Activated CD4-positive, alpha-beta T cell treated with anti-CD3 and anti-CD28 coated beads for 1 hour (primary cell): ENCODE results near the gene PTPRT.

Source experiments
- DNase-seq: peaks from one replicate; pipeline ENCODE4 v3.0.0-alpha.2; 2020

PTPRT gene

DNA sequence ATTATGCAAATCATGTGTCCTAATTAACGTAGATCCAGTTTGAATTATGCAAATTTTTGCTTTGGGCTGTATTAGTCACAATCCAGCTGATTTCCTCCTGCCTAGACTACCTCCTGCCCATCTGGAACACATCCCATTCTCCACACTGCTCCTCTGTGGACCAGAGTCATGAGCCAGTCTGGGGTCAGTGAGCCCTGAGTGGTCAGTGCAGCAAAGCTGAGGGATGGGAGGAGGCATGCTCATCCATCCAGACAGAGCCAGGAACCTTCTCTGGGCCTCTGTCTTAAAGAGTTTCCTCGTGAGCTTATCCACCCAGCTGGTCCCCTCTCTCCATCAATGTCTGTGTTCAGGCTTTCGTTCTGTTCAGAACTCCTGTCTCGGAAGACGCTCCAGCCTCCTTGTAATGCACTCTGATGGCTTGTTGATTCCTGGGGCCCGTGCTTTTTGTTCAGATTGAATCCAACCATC lies 747.8 kb downstream of the PTPRT start:
- no peak for DNase-seq

DNA sequence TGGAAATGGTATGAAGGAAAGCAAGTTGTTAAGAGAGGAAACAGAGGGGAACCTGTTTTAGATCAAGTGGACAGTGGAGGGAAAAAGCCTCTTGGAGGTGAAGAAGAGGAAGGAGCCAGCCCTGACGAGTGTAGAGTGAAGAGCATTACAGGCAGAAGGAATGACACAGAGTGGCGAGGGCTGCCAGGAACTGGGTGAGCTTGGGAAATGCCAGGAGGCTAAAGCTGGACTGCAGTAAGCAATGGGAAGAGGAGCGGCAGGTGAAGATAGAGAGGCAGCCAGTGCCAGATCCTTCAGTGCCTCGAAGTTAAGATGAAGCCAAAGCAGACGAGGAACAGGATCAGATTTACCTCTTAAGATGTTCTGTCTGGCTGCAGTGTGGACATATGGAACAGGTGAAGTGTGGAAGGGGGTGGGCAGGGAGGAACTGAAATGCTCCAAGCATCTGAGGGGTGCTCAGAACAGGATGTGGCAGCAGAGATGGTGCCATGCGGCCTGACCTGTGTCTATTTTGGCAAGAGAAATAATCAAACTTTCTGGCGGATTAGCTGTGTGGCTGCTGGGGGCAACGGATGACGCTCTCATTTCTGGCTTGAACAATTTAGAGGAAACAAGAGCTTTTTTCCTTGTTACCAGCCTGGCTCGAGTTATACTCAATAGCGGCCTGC lies 748.4 kb downstream of the PTPRT start:
- no peak for DNase-seq

DNA sequence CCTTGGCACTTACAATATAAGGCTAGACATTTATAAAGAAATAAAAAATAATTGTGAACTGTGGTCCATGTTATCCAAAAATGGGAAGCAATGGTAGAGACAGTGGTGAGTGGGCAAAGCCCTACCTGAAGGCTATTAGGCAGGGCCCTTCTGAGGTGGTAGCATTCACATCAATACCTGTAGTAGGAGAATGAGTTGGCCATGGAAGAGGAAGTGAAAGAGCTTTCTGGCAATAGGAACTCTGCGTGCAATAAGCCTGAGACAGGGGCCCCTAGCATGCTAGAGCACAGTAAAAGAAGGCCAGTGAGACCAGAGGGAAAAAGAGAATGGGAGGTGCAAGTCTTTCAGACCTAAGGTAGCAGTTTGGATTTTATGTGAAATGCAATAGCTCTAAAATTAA lies 754.5 kb downstream of the PTPRT start:
- no peak for DNase-seq

DNA sequence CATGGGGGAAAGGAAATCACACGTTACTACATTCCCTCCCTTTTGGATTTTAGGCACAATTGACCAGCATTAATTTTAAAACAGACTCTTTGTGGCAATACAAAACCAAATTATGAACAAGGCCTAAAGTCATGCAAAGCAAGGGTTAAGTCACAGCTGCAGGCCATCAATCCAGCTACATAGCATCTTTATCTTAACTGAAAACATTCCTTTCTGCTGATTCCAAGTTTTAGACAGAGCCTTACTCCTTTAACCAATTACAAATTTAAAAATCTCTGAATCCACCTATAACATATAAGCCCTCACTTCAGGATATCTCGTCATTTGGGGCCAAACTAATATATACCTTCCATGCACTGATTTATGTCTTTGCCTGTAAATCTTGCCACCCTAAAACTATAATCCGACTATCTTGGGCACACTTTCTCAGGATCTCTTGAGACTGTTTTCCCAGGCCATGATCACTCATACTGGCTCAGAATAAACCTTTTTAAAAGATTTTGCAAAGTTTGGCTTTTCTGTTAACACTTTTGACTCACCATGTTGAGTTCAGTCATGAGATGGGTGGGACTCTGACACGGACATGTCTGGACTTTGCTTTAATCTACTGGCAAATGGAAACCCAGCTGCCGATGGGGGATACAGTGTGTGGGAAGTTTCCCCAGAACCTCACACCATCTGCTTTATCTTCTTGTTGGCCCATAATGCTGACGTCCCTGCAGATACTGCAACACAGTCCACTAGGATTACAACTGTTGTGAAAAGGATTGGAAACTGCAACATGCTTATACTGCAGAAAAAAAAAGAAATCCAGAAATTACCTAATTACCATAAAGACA lies 757.0 kb downstream of the PTPRT start:
- DNase-seq = no peak

DNA sequence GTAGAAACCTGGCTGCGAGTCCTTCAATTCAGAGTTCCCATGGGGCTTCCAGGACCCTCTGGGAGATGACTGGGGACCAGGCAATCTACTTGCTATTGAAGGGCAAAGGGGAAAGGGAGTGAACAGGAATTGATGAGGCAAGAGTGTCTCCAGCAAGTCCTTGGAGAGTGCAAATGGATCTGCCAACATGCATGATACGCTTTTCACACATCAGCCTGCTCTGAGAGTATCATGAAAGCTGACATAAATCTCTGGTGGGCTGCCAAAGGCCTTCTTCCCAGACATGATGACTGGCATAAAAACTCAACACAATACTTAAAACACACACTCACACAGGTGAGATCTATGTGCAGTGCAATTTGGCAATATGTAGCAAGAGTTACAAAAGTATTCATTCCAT lies 759.1 kb downstream of the PTPRT start:
- DNase-seq = no peak

DNA sequence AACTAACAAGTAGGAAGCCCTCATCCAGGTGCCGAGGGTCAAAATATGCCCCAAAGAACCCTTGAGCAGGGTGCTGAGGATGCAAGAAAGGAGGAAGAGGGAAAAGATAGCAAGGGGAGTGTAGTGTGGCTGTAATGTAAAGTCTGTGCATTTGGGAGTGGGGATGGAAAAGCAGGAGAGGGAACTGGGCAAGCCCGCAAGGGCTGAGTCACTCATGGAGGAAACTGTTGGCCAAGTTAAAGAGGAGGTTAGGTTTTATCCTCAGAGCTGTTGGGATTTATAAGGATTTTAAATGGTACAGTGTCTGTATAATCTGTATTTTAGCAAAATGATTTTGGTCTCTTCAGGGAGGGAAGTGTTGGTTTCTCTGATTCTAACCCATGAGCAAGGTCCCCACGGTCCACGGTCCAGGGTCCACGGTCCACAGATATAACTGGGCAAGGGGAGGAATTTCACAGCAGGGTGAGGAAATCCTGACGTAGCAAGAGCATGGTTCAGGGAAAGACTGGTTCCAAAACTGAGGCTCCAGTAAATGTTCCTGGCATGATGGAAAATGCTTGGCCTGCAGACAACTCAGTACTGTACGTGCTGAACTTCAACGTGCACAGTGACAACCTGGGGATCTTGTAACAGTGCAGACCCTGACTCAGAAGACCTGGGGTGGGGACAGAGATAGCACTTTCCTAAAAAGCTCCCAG lies 759.8 kb downstream of the PTPRT start:
- DNase-seq = no peak

DNA sequence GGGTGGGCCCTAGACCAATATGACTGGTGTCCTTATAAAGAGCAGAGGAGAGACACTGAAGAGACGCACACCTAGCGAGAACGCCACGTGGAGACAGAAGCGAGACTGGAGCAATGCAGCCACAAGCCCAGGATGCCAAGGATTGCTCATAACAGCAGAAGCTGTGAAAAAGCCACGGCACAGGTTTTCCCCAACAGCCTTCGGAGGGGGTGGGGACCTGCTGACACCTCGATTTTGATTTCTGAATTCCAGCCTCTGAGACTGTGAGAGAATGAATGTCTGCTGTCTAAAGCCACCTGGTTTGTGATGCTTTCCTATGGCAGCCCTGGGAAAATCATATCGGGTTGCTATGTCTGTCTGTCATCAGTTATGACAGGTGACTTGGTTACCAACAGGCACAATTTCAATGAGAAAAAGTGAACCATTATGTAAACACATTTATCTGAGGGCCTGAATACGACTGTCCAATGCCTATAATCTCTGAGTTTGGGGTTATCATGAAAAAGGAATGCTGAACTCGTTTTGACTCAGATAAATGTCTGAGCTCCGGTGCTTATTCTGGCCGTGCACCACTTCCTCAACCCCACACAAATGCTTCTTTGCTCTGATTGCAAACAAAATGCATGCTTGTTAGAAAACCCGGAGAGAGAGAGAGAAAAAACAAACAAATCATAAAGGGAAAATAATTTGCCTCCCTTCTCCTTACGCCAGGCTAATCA lies 769.7 kb downstream of the PTPRT start:
- no peak for DNase-seq

DNA sequence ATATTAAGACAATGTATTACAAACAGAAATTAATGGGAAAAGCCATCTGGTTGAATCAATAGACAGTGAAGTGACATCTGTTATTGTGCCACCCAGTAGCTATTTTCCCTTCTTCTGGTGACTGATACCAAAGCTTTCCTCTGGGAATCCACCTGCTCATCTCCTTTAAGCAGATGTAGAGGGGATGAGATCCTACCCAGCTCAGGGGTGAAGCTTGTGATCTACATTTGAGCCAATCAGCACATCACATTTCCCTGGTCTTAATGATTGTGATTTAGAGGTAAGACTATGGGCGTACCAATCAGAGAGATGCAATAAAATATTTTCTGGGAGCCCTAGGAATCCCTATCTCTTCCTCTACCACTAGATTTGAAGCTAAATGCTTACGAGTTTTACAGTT lies 782.9 kb downstream of the PTPRT start:
- no peak for DNase-seq

DNA sequence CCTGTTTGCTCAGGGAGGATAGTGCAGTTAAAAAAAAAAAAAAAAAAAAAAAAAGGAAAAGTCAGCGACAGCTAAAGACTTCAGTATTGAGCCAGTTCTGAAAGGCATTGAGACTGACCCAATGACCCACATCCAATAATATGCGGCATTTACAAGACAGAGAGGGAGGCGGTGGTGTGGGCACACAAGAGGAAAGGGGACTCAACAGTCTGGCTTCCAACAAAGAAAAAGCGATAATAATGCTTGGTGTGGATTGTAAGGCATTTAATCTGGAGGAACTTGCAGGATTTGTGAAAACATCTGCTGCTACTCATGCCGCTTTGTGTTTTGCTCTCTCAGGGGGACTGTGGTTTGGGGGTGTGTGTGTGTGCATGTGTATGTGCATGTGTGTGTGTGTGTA lies 787.3 kb downstream of the PTPRT start:
- no peak for DNase-seq

DNA sequence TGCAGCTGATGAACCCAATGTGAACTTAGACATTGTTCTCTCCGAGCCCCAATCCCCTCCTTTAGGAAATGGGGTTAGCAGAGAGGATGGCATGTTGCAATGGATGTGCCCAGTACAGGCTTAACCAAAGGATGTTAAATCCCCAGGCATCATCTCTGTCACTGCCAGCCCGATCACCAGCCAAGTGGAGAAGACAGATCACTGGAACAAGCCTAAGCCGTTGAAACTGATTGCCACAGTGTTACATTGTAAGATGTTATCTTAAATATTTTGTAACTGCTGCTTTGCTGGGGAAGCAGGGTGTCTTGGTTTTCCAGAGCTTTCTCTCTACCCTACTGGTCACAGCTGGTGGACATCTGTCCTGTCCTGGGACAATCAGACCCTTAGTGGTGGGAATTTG lies 788.1 kb downstream of the PTPRT start:
- no peak for DNase-seq

DNA sequence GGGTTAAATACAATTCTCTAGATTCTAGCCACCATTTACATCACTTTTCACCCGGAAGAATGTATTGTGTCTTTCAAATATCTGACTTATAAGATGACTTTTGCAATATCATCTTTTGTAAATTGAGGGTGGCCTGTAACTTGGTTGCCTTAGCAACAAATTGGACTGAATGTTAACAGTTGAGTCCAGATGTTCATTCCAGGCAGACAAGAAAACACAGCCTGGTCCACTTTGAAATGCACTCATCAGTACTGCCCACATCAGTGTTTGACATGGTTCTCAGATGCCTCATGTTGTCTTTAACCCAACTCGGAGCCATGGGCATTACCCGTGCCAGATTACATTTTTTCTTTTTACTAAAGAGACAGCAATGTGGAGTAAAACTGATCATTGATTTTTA lies 789.9 kb downstream of the PTPRT start:
- no peak for DNase-seq

DNA sequence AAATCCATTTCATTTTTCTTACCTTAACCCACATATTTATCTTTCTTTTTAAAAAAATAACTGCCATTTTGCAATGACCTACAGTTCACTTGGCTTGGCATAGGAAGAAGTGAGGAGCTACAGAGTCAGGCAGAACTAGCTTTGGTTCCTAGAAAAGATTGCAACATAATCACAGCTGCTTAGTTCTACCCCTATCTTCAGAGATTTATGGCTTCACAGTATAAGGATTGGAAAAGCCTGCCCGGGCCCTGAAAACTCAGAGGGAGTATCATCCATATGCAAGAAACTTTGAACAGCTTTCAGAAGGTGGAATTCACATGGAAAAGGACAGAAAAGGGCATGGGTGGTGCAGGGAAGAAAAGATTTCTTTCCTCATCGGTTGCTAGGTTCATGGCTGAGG lies 797.3 kb downstream of the PTPRT start:
- no peak for DNase-seq

DNA sequence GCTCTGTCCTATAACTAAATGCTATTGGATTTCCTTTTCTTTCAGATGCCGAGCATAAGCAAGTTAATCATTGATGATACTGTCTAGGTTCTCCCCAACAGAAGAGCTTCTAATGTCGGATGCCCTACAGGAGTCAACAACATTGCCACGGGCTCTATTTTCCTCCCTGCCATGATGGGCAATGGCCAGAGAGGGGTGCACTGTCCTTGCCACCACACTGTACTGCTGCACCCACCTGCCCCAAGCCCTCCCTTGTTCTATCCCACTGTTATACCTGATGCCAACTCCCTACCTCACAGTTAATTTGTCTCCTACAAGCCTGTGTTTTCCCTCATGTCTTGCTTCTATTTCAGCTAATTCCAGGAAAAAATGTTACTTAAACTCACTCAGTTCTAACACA lies 797.9 kb downstream of the PTPRT start:
- no peak for DNase-seq

DNA sequence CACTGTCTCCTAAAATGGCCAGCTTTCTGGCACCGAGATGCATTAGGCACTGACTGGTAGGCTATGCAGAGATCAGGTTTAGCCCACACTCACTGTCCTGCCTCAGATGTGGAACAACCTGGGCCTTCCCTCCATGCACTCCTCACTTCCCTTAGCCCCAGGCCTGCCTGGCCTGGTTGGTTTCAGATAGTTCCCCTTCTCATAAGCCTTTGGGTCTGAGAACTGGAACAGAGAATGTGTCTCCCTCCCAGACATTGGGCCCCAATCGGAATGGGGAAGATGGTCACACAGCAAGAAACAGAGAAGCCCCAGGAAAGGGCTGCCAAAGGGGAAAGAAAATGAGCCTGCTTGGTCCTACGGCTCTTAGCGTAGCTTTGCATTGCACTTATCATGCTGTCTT lies 809.4 kb downstream of the PTPRT start:
- no peak for DNase-seq

DNA sequence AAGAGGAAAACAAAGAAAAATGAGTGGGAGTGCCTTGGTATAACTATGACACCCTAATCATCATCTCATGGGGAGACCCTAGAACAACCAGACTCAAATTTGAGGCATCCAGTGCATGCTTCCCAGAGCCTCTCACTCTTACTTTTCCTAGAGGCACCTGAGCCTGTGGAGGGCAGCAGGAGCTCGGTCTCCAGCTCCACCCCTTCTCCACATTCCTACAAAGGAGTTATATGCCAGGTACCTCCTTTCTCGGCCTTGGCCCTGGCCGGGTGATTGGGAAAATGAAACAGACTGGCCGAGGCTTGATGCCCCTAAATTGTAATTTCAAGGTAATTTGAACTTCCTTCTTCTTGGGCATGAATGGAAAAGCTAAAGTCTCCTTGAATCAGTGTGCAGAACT lies 810.3 kb downstream of the PTPRT start:
- no peak for DNase-seq

DNA sequence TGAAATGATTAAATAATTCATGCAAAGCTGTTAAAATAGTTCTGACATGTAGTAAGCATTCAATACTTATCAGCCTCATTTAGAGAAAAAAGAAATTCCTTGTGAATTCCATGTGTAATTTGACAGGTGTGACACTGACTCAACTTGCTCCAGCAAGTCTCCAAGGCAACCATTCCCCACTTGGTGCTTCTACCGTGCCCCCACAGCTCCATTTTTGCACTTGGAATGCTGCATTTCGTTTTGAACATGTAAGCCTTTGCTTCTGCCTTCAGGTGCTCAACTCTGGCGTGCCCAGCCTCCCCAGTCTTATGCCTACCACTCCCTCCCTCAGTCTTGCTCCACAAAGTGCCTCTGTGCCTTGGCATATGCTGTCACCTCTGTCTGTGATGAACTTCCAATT lies 810.9 kb downstream of the PTPRT start:
- DNase-seq = no peak

DNA sequence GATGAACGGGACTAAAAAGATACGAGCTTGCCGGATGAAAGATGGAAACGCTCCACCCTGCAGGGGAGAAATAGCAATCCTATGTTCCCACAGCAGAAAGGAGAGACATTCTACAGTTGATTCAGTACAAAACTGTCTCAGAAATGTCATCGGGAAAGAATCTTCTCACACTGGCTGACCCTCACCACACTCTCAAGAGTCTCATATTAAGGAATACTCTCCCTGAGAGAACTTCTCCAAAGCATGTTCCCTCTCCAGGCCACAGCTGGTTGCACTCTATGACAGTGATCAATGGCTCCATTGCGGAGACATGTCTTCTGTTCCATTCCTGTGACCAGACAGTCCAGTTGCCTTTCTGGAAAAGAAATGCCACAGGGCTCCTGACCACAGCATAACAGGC lies 813.6 kb downstream of the PTPRT start:
- DNase-seq = no peak

DNA sequence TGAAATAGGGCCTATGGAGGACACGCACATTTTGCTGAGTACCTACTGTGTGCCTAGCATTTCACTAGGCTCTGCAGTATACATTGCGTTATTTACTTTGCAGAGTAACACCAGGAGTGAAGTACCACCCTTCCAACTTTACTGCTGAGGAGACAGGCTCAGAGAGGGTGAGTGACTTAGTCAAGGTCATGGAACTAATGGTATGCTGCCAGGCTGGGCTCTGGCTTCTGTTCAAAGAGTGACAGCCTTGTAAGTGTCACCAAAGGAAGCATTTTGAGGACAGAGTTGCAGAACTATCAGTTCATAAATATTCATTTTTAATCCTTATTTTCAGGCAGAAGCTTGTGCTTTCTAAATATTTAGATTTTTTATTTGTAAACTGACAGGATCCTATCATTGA lies 816.7 kb downstream of the PTPRT start:
- DNase-seq = no peak

DNA sequence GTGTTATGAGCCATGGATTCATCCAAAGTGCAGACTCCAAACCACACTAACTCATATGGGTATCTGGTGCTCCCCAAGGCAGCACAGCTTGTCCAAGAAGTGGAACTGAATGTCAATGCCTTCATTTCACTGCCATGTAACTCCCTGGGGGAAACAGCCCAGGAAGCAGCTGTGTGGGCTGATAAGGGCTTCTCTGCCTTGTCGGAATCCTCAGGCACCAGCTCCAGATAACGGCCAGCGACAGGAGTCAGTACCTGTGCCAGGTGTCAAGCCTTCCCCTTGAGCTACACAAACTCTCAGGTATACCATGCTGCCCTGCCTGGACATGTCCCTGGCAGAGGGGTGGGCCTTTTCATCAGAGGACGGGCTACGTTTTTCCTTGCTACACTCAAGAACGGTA lies 819.6 kb downstream of the PTPRT start:
- no peak for DNase-seq

DNA sequence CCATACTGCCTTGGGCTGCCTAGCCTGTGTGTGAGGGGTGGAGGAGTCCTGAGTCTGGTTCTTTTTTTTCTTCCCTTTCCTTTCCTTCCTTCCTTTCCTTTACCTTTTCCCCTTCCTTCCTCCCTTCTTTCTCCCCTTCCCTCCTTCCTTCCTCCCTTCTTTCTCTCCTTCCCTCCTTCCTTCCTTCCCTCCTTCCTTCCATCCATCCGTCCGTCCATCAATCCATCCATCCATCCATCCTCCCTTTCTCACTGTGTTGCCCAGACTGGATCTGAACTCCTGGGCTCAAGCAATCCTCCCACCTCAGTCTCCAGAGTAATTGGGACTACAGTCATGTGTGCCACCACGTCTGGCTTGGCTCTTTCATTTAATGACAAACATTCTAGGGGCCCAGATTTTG lies 820.8 kb downstream of the PTPRT start:
- DNase-seq = no peak

DNA sequence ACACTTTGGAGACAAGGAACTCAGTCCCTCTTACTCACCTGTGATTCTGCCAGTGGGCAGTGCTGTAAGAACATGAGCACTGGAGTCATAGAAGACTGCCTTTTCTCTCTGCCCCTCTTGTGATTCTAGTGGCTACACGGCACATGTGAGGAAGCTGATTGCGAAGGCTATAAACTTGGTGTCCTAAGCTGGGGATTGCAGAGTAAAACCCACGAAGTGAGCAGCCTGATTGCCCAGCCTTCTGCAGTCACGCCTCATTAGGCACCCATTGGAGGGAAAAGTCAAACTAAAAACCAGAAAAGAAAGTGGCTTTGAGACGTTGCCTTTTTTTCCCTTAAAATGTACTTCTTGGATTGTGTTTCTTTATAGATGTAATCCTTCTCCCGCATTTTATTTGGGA lies 823.1 kb downstream of the PTPRT start:
- no peak for DNase-seq

DNA sequence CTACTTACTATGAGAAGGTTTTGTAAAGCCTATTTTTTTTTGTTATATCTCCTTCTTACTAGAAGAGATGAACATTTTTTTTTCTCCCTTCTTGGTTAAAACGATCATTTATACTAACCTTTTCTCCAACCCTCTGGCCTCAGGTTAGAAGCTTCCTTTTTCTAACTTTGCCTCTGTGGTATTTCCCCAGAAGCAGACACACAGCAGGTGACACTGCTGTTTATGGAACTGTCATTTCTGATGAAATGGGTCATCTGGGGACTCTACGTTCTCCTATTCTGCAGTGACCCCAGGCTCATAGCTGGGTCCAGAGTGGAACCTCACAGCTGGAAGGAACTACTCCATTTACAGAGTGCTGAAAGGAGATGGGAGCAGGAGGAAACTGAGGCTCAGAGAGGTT lies 825.3 kb downstream of the PTPRT start:
- DNase-seq = no peak

DNA sequence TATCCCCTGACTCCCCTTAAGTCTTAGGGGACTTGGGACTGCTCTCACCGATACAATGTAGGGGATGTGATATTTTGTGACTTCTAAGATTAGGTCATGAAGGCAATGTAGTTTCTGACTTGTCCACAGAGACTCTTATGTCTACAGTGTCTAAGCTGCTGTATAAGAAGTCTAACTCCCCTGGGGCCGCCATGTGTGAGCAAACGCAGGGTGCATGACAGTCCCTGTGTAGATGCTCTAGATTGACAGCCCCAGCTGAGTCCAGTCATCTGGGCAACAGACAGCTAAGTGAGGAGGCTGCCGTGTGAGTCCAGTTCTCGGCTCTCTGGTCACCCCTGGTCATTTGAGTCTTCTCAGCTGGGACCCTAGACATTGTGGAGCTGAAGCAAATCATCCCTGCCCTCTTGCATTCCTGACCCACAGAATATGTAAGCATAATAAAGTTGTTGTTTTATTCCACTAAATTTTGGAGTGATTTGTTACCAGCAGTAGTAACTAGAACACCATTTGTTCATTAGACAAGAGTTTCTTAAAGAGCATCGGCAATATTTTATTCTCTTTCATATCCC lies 828.2 kb downstream of the PTPRT start:
- no peak for DNase-seq
